ENCODE results near the gene TEX26.

TEX26 gene

GRCh38 chr13:30932481-30933353 lies at the start of gene TEX26:
Gene TEX26, plus strand, starts transcription at chr13:30932656. Its CDS starts 60 bp downstream, at chr13:30932716.
- DNase-seq, result no peak

GRCh38 chr13:30882996-30883766 lies 49.3 kb upstream of the TEX26 start:
- no peak for DNase-seq

DNA sequence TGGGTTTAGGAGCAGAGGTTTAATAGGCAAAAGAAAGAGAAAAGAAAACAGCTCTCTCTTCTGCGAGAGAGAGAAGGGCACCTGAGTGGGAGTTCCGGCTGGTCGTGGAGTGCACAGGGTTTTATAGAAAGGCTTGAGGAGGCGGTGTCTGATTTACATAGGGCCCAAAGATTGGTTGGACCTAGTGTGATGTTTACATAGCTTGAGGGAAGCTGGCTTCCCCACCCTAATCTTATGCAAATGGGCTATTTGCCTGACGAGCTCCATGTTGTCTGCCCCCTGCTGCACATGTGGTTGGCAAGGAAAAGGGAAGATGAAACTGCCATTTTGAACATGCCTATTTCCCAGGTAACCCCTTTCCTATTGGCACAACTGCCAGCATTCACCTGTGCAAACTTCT lies 47.9 kb upstream of the TEX26 start:
- DNase-seq, result no peak

DNA sequence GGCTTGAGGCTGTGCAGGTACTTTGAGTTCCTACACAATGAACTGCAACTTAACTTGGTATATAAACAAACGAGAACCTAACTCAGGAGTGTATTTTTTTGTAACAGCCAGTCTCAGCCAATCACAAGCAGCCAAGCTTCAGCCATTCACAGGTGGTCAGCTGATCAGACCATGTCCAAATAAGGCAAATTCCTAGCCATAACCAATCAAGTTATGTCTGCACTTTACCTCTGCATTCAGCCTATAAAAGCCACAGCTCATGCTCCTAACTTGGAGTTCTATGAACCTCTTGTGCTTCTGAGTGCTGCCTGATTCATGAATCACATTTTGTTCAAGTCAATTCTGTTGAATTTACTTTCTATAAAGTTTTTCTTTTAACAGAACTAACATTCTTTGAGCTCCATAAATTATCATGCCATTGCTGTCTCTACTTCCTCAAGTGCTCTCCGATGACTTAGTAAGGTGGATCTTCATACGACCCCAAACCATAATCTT lies 43.2 kb upstream of the TEX26 start:
- DNase-seq, result no peak

DNA sequence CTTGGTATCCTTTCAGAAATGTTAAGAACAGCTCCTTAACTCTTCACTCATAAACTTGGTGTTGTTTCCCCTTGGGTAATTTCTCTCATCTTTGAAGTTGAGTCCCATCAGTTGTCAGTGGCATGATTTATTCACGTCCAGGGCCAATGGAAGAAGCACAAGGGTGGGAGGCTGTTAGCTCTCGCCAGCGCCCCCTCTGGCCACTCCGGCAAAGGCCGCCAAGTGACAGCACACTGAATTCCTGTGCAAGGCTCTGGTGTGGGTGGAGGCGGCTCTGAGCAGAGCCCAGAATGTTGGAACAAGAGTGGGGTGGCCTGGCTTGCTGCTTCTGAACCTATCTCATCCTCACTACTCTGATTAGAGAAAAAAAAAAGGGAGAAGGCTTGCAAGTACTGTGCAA lies 39.5 kb upstream of the TEX26 start:
- no peak for DNase-seq

GRCh38 chr13:30895773-30896172 lies 36.7 kb upstream of the TEX26 start:
- DNase-seq, result no peak

DNA sequence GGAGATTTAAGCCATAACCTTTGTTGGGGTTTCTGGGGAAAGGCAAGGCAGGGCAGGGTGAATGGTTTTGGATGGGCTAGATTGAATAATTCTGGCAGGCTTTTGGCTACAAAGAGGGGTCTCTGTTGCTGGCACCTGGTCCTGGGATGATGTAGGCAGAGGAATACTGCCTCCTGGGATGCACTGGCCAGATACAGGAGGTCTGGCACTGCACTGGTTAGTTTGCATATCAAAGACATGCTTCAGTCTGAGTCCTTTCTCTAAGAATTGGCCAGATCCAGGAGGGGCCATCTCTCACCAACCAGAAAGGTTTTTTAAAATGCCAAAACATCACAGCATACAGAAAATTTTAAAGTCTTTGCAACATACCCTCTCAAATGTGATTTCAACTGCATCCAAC lies 34.4 kb upstream of the TEX26 start:
- no peak for DNase-seq

DNA sequence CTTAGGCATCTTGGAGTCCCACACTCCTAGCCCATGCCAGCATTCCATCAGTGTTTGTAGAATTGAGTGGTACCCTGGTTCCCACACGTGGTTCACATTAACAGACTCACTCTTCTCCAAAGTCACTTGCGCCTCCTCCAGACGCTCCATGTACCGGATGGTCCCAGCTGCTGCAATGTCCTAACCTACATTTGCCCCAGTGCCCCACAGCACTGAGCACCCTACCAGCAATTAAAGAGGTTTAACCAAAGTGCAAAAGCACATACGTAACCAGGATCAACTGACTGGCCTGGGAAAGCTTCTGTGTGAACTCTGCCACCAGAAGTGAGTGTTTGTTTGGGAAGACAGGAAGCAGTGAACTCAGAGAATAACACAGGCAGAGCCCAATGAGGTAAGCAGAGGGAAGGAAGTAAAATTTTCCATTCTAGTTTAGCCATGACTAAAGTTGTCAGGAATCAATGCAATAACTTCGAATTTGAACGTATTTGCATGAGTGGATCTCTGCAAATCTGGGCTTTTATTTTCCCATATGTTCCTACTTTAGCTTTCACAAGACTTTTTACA lies 33.7 kb upstream of the TEX26 start:
- DNase-seq, result no peak

- DNase-seq, result no peak
These were observed 32.0 kb upstream of the TEX26 start for GRCh38 chr13:30900436-30900835.

- DNase-seq, result no peak
These were observed 31.3 kb upstream of the TEX26 start for GRCh38 chr13:30900952-30901749.

DNA sequence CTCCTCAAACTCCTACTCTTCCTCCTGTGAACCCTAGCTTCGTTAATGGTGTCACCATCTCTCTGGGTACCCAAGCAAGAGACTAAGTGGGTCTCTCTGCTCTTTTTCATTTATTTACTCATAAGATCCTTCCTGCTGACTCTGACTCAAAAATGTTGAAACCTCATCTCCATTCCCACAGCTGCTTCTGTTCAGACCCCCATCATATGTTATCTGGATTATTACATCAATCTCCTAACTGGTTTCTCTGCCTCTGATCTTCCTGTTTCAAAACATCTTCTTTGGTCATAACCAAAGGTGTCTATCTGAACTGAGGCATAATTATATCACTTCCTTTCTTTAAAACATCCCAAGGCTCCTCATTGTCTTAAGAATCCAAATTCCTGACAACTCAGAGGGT lies 28.4 kb upstream of the TEX26 start:
- DNase-seq, result no peak

GRCh38 chr13:30905932-30906383 lies 26.5 kb upstream of the TEX26 start, which contains the start of gene MEDAG:
Gene MEDAG, plus strand, starts transcription at chr13:30906271. Its CDS starts 245 bp downstream, at chr13:30906516.
- DNase-seq, result no peak

GRCh38 chr13:30906411-30907051 lies 25.9 kb upstream of the TEX26 start:
- DNase-seq, result peak; percentile 46

DNA sequence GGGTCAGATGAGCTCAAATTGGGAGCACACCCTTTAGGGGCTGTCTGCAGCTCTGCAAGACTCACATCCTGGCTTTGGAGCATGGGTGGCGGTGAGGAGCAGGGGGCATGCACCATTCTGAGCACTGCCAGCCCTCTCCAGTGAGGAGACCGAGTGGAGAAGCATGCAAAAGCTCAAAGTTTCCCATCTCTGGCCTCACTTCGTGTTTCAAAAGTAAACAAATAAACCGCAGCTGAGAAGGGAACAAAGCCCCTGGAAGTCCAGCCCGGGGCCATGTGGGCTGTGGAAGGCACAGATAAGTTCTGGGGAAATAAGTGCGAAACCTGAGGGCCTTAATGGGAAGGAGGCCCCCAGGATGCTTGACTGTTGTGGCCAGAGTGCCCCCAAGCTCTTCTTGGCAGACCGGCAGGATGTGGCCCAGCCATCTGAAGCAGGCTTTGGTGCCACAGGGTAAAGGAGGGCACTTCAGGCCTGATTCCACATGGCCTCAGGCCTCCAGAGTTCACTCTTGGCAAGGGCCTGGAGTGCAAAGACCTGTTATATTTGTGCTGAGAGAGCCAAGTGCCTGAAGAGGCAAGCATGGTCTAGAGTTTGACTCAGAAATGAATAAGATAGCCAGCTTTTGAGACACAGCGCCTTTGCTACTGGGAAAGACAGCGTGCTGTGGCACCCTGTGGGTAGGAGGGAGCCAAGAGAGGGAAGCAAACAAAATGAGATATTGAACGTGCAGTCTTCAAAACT lies 25.2 kb upstream of the TEX26 start:
- DNase-seq, result no peak

DNA sequence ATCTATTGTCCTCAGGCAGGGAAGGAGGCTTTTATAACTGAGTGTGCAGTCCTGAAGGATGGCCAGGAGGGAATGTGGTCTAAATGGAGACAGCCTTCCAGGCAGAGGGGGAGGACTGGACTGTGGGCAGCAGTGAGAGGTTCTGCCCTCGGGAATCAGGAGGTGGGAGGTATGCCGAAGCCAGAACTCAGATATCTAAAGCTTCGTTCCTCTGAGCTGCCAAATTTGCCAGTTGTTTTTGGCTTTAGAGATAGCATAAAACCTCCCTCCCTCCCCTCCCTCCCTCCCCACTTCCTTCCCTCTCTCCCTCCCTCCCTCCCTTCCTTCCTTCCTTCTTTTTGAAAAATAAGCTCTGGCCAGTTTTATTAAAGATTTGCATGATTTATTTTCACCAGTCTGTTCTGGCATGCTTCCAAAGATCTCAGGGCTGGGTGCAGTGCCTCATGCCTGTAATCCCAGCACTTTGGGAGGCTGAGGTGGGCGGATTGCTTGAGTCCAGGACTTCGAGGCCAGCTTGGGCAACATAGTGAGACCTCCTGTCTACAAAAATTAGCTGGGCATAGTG lies 24.0 kb upstream of the TEX26 start:
- peak; percentile 24 for DNase-seq

GRCh38 chr13:30910676-30911075 lies 21.8 kb upstream of the TEX26 start:
- no peak for DNase-seq

DNA sequence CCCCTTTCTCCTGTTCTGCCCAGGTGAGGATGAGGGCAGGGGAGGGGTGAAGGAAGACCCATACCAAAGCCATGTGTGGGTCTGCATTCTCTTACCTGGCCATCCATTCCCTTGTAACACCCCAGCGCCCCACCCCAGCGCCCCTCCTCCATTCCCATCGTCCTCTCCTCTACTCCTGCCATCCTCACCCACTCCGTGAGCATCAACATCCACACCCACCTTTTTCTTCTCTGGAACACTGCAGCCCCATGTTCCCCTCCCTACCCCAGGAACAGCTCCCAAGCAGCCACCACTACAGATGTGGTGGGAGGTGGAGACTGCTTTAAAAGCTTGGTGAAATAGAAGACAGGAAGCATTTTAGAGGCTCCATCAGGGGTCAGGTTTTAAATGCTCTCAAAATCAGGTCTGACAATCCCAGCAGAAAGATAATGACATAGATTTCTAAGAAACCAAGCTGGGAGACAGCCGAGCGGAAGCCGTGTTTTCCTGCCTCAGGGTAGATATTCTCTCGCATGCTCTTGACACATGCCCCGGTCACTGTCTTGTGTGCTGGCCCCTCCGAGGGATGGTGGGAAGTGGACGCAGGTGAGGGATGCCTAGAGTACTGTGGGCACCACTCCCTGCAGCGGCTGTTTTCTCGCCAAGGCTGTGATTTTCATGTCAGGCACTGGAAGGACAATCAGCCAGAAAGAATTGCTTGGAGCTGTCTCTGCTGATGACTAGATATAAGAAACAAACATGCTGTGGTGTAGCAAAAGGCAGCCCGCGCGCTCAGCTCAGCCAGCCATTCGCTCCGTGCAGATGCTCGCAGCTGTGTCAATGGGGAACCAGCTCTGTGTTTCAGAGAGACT lies 16.5 kb upstream of the TEX26 start:
- no peak for DNase-seq

GRCh38 chr13:30916991-30917390 lies 15.5 kb upstream of the TEX26 start:
- DNase-seq, result no peak

DNA sequence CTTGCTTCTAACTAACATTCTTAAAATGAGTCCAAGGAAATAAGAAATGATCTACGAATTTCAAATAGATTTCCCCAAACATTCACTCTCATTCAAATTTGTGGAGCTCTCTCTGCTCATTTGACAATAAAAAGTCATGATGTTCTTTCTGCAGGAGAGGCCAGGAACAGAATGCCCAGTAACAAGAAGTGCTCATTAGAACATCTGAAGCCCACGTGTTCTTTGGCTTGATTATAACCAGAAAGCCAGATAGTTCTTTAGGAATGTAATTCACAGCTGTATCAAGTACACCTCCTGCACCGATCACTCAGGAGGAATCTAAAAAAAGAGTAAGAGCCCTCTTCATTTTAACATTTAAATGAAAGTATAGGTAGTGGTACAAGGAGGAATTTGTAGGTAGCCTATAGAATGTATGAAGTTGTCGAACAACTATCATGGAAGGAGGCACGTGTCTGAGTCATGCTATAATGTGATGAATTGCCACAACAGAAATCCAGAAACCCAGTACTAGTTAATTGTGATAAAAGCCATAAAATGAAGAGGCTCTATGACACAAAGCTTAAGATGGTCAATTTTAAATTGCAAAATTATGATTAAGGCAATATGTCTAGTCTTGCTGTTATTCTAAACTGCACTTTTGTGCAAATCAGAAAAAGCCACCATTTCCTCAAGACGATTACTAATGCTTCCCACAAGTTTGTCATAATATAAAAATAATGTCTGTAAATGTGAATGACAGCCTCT lies 13.6 kb upstream of the TEX26 start:
- no peak for DNase-seq
